Right hindlimb (tissue), 1 donor: Measurements from ENCODE around the gene CNTN4.

Experiments
- DNase-seq: peaks from one replicate; pipeline ENCODE4 v3.0.0-alpha.2; 2018

Gene CNTN4

GRCh38 chr3:2614578-2614977 is 515.9 kb downstream of the CNTN4 start:
- DNase-seq: no peak

GRCh38 chr3:2615080-2615479 is 516.4 kb downstream of the CNTN4 start:
- DNase-seq: no peak

GRCh38 chr3:2623436-2623835 is 524.8 kb downstream of the CNTN4 start:
- DNase-seq: no peak

- no peak for DNase-seq
These were observed 529.5 kb downstream of the CNTN4 start for GRCh38 chr3:2628117-2628516.

- DNase-seq: no peak
These were observed 536.8 kb downstream of the CNTN4 start for GRCh38 chr3:2635511-2635910.

- no peak for DNase-seq
These were observed 544.9 kb downstream of the CNTN4 start for GRCh38 chr3:2643606-2644005.

- DNase-seq: no peak
These were observed 546.3 kb downstream of the CNTN4 start for GRCh38 chr3:2645001-2645400.

- DNase-seq: no peak
These were observed 552.1 kb downstream of the CNTN4 start for GRCh38 chr3:2650746-2651145.

- no peak for DNase-seq
These were observed 553.7 kb downstream of the CNTN4 start for GRCh38 chr3:2652386-2652785.

GRCh38 chr3:2653706-2654105 is 555.0 kb downstream of the CNTN4 start:
- DNase-seq: no peak

GRCh38 chr3:2655229-2655701 is 556.6 kb downstream of the CNTN4 start:
- no peak for DNase-seq

- peak; percentile 24 for DNase-seq
These were observed 558.4 kb downstream of the CNTN4 start for GRCh38 chr3:2656806-2657777.

- no peak for DNase-seq
These were observed 559.3 kb downstream of the CNTN4 start for GRCh38 chr3:2657971-2658370.

- DNase-seq: no peak
These were observed 561.2 kb downstream of the CNTN4 start for GRCh38 chr3:2659896-2660295.

- DNase-seq: no peak
These were observed 562.4 kb downstream of the CNTN4 start for GRCh38 chr3:2661078-2661477.

GRCh38 chr3:2677501-2677900 is 578.8 kb downstream of the CNTN4 start:
- no peak for DNase-seq

GRCh38 chr3:2680236-2680635 is 581.6 kb downstream of the CNTN4 start:
- no peak for DNase-seq

GRCh38 chr3:2684046-2684445 is 585.4 kb downstream of the CNTN4 start:
- no peak for DNase-seq

- no peak for DNase-seq
These were observed 588.3 kb downstream of the CNTN4 start for GRCh38 chr3:2686816-2687502.

- DNase-seq: no peak
These were observed 598.9 kb downstream of the CNTN4 start for GRCh38 chr3:2697589-2697988.

GRCh38 chr3:2701471-2701870 is 602.8 kb downstream of the CNTN4 start:
- DNase-seq: no peak

- DNase-seq: no peak
These were observed 607.6 kb downstream of the CNTN4 start for GRCh38 chr3:2706144-2706835.

- DNase-seq: no peak
These were observed 608.2 kb downstream of the CNTN4 start for GRCh38 chr3:2706836-2707210.
